ENCODE data around the gene NCAPG2.

NCAPG2 gene

DNA sequence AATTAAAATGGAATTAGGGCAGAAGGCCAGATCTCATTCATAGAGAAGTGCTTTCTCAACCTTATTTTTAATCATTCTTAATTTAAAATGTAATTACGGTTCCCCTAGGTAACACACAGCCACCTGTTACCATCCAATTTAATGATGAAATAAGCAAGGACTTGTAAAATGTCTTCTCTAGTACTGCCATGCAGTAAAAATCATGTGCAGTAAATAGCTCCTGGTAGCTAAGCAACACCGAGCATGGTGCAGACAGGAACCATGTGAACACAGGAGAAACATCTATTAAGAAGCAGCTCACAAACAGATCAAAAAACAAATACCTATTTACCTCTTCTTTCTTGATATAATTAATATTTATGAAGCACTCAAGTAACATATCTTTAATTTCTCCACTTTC, 15.1 kb downstream of the NCAPG2 start:
- no peak for DNase-seq (ENCODE audit: low read depth, low spot score)
- ChIA-PET CTCF (interaction anchor here (1.1 to 5.2 kb wide), 4 partner anchors 9 to 288 kb away, joined by 3 to 39 read pairs (median 3); partner anchors contain the start of gene NCAPG2), POLR2A (no interaction called here)
- TF ChIP-seq, protein P1, sequence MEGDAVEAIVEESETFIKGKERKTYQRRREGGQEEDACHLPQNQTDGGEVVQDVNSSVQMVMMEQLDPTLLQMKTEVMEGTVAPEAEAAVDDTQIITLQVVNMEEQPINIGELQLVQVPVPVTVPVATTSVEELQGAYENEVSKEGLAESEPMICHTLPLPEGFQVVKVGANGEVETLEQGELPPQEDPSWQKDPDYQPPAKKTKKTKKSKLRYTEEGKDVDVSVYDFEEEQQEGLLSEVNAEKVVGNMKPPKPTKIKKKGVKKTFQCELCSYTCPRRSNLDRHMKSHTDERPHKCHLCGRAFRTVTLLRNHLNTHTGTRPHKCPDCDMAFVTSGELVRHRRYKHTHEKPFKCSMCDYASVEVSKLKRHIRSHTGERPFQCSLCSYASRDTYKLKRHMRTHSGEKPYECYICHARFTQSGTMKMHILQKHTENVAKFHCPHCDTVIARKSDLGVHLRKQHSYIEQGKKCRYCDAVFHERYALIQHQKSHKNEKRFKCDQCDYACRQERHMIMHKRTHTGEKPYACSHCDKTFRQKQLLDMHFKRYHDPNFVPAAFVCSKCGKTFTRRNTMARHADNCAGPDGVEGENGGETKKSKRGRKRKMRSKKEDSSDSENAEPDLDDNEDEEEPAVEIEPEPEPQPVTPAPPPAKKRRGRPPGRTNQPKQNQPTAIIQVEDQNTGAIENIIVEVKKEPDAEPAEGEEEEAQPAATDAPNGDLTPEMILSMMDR (IDR thresholded peaks at IDR 0.05; ENCODE audit: insufficient read depth, low read length, missing control alignments), result no peak
- no peak overlapping the region for H3K4me3 ChIP-seq (ENCODE audit: low read depth, low read length)

DNA sequence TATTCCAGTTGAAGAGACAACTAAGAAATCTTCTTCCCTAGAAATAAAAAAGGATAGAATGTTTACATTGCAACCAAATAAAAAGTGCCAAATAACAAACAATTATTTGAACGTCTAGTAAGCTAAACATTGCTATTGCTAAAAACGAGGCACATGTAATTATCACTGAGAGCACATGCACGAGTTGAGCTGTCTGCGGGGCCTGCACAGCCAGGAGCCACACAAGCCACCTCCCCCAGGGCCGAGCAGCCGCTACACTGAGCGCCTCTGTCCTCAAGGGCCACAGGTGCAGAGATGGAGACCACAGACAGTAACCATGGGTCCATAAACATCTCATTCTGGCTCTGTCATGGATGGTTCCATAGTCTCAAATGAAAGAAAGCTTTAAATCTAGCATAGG, 17.2 kb downstream of the NCAPG2 start:
- ChIA-PET POLR2A (no interaction called here), CTCF (interaction anchor here (2.9 kb wide), 1 partner anchor 9 kb away, joined by 25 read pairs; no protein-coding TSS in a partner anchor)
- TF ChIP-seq, protein P1 (IDR thresholded peaks at IDR 0.05; ENCODE audit: insufficient read depth, low read length, missing control alignments), result no peak
- no peak for DNase-seq (ENCODE audit: low read depth, low spot score)
- no peak overlapping the region for H3K4me3 ChIP-seq (ENCODE audit: low read depth, low read length)

DNA sequence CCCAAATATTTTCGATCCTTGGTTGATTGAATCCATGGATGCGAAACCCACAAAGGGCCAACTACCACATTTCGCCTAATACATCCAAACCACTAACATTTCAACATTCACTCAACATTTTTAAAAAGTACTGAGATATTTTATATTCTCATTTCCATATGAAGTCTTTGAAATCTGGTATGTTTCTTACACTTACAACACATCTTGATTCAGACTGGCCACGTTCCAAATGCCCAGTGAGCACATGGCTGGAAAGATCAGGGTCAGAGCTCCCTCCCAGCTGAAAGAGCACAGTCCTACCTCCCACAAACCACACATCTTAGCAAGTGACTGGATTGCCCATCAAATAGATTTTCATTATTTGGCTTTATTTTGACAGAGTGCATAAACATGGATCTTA, 18.9 kb downstream of the NCAPG2 start:
- ChIA-PET CTCF (interaction anchor here (2.9 kb wide), 1 partner anchor 11 kb away, joined by 25 read pairs; no protein-coding TSS in a partner anchor), POLR2A (no interaction called here)
- H3K4me3 ChIP-seq (ENCODE audit: low read depth, low read length), result no peak overlapping the region
- TF ChIP-seq, protein P1 (IDR thresholded peaks at IDR 0.05; ENCODE audit: insufficient read depth, low read length, missing control alignments), result no peak
- no peak for DNase-seq (ENCODE audit: low read depth, low spot score)

DNA sequence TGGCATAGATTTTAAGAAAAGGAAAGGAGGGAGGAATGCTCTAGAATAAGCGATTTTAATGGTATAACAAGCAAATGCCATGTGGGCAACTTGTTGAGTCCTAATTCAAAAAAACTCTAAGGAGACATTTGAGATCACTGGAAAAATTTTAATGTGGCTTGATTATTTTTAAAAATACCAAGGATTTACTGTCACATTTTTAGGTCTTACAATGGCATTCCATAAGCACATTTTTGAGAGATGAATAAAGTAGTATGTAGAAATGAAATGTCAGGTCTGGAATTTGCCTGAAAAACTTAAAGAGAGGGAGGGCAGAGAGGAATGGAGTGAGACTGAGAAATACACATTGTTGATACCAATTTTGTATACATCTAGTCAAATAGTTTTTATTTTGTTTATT, 20.3 kb downstream of the NCAPG2 start:
- CTCF ChIA-PET, result no interaction called here
- no peak for DNase-seq (ENCODE audit: low read depth, low spot score)
- POLR2A ChIA-PET, result no interaction called here
- TF ChIP-seq, protein P1 (IDR thresholded peaks at IDR 0.05; ENCODE audit: insufficient read depth, low read length, missing control alignments), result no peak
- H3K4me3 ChIP-seq (ENCODE audit: low read depth, low read length), result no peak overlapping the region

DNA sequence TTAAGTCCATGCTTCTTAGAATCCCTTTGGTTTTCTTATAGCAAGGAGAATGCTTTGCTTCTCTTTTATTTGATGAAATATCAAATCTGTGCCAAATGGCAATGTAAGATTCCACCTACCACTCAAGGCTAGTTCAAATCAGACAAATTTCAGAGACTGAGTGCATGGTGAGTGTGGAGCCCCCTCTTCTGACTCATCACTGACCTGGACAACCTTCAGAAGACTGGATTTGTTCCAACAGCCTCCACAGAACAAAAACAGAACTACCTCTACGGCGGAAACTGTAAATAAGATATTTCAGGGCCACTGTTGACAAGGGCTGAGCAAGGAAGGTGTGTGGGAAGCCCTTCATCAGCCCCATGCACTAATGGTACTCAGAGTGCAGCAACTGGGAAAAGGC, 21.1 kb downstream of the NCAPG2 start:
- DNase-seq (ENCODE audit: low read depth, low spot score), result no peak
- ChIA-PET POLR2A (no interaction called here), CTCF (no interaction called here)
- H3K4me3 ChIP-seq (ENCODE audit: low read depth, low read length), result no peak overlapping the region
- TF ChIP-seq, protein P1 (IDR thresholded peaks at IDR 0.05; ENCODE audit: insufficient read depth, low read length, missing control alignments), result no peak

DNA sequence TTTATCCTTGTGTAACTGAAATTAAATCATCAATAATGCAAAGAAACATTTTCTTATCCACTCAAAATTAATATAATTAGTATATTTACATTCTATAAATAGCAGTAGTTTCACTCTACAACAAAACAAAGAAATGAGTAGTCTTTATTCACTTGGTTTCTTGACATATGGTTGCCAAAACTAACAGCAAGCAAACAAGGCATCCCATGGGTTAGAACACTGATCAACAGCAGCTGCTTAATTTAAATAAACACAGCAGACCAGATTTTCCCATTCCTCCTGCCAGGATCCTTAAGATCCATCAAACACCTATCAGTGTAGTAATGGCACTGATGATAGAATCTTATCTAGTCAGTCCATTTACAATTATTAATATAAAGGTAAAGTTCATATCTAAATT, 22.1 kb downstream of the NCAPG2 start:
- TF ChIP-seq, protein P1 (IDR thresholded peaks at IDR 0.05; ENCODE audit: insufficient read depth, low read length, missing control alignments), result no peak
- no peak overlapping the region for H3K4me3 ChIP-seq (ENCODE audit: low read depth, low read length)
- DNase-seq (ENCODE audit: low read depth, low spot score), result no peak
- ChIA-PET CTCF (interaction anchor here (0.7 kb wide), 1 partner anchor 13 kb away, joined by 3 read pairs; no protein-coding TSS in a partner anchor), POLR2A (no interaction called here)
